GM12892 (cell line): Measurements from ENCODE around the gene GDI2.

Experiments used
- POLR2A ChIP-seq: IDR thresholded peaks from 2 replicates; pipeline ENCODE4 v1.6.1; 2011; ENCODE audit warnings: low read depth, low read length, control low read depth
- POLR2AphosphoS5 ChIP-seq: IDR thresholded peaks from 2 replicates; pipeline ENCODE4 v1.6.1; 2011; ENCODE audit warnings: low read depth, low read length, control low read depth
- TAF1 ChIP-seq: IDR thresholded peaks from 2 replicates; pipeline ENCODE4 v1.6.1; 2011; ENCODE audit warnings: low read depth, mild to moderate bottlenecking, control low read depth, low read length, borderline replicate concordance

DNA sequence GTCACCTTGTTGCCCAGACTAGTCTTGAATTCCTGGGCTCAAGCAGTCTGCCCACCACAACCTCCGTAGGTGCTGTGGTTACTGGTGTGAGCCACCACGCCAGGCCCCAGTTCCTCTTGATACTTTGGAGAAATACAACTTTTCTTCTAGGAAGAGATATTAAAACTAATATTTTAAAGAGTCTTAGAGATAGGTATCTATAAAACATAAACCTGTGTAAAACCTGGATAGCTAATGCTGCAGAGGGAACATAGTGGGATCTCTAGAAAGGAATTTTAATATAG lies 4.8 kb upstream of the GDI2 start:
- no peak for TF ChIP-seq POLR2A
- no peak for TF ChIP-seq TAF1
- TF ChIP-seq POLR2AphosphoS5, result no peak
